IPS-18a (cell line): ENCODE results near the gene SOX10.

Experiments
- H3K27ac ChIP-seq: one replicate; pipeline ENCODE4 v1.5.1; 2013; ENCODE audit warnings: low read length
- H3K27me3 ChIP-seq: one replicate; pipeline ENCODE4 v1.6.1; 2013; ENCODE audit warnings: mild to moderate bottlenecking, low read length; ENCODE audit not compliant: control insufficient read depth, insufficient read depth
- H3K36me3 ChIP-seq: one replicate; pipeline ENCODE4 v1.6.1; 2013; ENCODE audit warnings: low read depth, low read length; ENCODE audit not compliant: control insufficient read depth
- H3K4me1 ChIP-seq: one replicate; pipeline ENCODE4 v1.6.1; 2013; ENCODE audit warnings: low read depth, low read length; ENCODE audit not compliant: control insufficient read depth
- H3K4me3 ChIP-seq: one replicate; pipeline ENCODE4 v1.5.1; 2013; ENCODE audit warnings: low read length
- H3K9ac ChIP-seq: one replicate; pipeline ENCODE4 v1.6.1; 2013; ENCODE audit warnings: mild to moderate bottlenecking, low read length, moderate library complexity
- H3K9me3 ChIP-seq: one replicate; pipeline ENCODE4 v1.6.1; 2013; ENCODE audit warnings: low read depth, low read length; ENCODE audit not compliant: control insufficient read depth

The SOX10 gene

DNA sequence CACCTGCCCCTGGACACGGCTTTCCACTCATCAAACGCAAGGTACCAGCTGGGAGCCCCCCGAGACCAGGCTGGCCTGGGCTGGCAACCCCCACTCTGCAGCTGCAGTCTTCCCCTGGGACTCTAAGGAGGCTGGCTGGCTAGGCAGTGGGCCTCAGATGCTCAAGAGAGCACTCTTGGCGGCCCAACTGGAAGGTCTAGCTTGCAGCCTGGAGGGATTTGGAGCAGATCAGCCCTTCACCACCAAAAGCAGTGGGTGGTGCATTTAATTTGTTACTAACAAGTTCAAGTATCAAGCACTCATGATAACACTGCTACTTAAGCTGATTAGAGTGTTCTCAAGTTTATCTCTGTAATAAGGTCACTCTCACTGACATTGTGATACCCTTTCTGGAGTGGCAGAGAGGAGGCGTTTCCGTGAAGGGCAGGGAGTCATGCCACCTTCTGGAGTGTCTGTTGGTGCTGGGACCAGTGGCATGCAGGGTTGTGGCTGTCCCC is 52.4 kb downstream of the SOX10 start:
- no peaks in the 10 kb centered on the region for H3K4me1 ChIP-seq
- H3K27me3 ChIP-seq = no peaks in the 10 kb centered on the region
- H3K4me3 ChIP-seq = no peak overlapping the region
- H3K9ac ChIP-seq = no peak overlapping the region
- no peak overlapping the region for H3K27ac ChIP-seq
- H3K36me3 ChIP-seq = peaks cover 5% of the 10 kb centered on the region
- no peaks in the 10 kb centered on the region for H3K9me3 ChIP-seq

DNA sequence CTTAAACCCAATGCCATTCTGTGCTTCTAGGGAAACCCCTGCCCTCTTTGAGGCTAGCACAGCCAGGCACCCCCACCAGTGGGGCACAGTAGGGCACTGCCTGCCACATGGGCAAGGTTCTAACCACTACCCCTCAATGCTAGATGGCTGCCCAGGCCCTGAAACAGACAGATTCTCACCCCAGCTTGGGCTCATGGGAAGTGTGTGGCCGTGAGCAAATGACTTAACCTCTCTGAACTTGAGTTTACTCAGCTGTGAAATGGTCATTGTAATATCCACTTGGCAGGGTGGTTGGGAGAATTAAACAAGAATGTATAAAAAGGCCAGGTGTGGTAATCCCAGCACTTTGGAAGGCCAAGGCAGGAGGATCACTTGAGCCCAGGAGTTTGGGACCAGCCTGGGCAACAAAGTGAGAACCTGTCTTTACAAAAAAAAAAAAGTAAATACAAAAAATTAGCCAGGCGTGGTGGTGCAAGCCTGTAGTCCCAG is 53.4 kb downstream of the SOX10 start:
- Histone ChIP-seq H3K9ac (no peak overlapping the region), H3K4me1 (no peaks in the 10 kb centered on the region), H3K27me3 (no peaks in the 10 kb centered on the region), H3K4me3 (no peak overlapping the region), H3K9me3 (no peaks in the 10 kb centered on the region), H3K36me3 (peaks cover 14% of the 10 kb centered on the region), H3K27ac (no peak overlapping the region)

DNA sequence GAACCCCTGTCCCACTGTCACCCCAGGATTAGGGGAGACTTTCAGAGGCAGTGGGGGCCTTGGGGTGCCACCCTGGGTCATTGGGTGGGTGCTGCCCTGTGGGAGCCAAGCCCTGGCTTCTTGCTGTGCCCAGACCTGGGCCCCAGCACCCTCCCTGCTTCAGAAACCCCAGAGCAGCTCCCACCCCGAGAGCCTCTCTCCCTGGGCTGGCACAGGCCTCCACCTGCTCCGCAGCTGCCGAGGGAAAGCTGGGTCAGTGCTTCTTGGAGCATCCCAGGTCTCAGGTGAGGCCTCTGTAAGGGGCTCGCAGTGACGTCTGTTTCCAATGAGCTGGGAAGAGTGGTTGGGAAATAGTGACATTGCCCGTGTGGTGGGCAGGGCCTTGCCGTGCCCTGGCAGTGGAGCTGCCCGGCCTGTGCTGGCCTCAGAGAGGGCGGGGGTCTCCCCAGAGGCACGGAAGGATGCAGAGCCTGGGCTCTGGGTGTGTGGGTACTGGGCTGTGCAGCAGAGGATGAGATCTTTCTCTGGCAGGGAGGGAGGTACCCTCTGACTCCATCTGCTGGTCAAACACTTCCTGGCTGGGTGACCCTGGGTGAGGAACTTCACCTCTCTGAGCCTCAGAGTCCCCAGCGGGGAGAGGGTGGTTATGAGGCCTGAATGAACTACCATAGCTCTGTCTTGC is 53.9 kb downstream of the SOX10 start:
- Histone ChIP-seq H3K9ac (no peak overlapping the region), H3K9me3 (no peaks in the 10 kb centered on the region), H3K36me3 (peaks cover 15% of the 10 kb centered on the region), H3K4me3 (no peak overlapping the region), H3K4me1 (no peaks in the 10 kb centered on the region), H3K27ac (no peak overlapping the region), H3K27me3 (no peaks in the 10 kb centered on the region)

DNA sequence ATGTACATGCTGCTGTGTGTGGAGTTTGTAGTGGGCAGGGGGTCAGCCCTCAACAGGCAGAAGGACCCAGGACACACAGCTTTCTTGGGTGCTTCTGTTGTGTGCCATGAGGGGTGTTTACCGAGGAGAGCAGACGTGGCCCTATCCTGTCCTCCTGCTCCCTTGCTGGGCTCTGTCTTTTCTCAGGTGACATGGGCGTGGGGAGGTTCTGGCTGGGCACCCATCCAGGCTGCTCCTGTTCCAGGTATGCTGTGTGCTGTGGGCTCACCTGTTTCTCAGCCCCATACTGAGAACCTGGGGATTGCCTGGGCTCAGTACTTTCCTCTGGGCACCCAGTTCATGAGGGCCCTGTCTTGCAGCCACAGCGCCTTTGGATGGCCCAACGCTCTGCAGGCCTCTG is 55.0 kb downstream of the SOX10 start:
- H3K9me3 ChIP-seq = no peaks in the 10 kb centered on the region
- peaks cover 15% of the 10 kb centered on the region for H3K36me3 ChIP-seq
- H3K27me3 ChIP-seq = no peaks in the 10 kb centered on the region
- H3K27ac ChIP-seq = no peak overlapping the region
- H3K9ac ChIP-seq = no peak overlapping the region
- no peak overlapping the region for H3K4me3 ChIP-seq
- H3K4me1 ChIP-seq = no peaks in the 10 kb centered on the region

DNA sequence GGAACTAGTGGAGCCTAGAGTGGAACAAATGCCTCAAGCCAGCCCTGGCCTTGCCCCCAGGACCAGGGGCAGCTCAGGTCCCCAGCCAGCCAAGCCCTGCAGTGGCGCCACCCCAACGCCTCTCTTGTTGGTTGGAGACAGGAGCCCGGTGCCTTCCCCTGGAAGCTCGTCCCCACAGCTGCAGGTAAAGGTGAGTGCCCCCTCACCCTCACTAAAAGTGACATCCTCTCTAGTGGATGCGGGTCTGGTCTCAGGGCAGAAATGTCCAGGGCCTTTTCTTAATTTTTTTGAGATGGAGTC is 56.8 kb downstream of the SOX10 start:
- H3K27ac ChIP-seq = no peak overlapping the region
- H3K4me3 ChIP-seq = no peak overlapping the region
- H3K9me3 ChIP-seq = no peaks in the 10 kb centered on the region
- H3K36me3 ChIP-seq = peaks cover 15% of the 10 kb centered on the region
- H3K4me1 ChIP-seq = no peaks in the 10 kb centered on the region
- no peak overlapping the region for H3K9ac ChIP-seq
- no peaks in the 10 kb centered on the region for H3K27me3 ChIP-seq

DNA sequence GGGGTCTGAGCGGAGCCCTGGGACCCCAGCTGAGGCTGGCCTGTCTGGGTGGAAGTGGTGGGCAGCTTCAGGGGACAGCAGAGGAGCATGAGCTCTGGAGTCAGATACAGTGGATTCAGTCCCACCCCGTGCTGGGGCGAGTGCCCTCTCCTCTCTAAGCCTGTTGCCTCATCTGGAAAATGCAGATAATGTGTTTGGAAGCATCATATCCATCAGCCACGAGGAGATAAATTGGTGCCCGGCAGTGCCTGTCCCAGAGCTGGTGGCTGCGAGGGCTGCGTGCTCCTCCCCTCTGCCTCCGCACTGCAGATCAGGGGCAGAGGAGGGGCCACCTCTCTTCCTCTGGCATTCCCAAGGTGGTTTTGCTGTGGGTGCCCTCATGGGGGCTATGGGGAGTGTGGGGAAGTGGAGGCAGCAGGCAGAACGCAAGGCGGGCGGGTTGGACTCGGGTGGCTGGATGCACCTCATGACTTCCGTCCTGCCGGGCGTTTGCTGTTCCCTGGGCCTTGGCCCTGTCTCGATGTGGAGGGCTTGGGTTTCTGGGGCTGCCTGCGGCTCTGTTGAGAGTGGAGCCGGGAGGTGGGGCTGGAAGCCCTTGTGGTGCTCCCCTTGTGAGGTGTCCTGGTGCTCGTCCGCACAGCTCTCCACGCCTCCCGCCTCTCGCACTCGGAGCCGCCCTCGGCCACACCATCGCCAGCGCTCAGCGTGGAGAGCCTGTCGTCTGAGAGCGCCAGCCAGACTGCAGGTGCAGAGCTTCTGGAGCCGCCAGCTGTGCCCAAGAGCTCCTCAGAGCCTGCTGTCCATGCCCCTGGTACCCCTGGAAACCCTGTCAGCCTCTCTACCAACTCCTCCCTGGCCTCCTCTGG is 57.4 kb downstream of the SOX10 start:
- no peaks in the 10 kb centered on the region for H3K9me3 ChIP-seq
- H3K4me1 ChIP-seq = no peaks in the 10 kb centered on the region
- H3K9ac ChIP-seq = no peak overlapping the region
- no peaks in the 10 kb centered on the region for H3K27me3 ChIP-seq
- H3K36me3 ChIP-seq = peaks cover 15% of the 10 kb centered on the region
- H3K27ac ChIP-seq = no peak overlapping the region
- H3K4me3 ChIP-seq = no peak overlapping the region

DNA sequence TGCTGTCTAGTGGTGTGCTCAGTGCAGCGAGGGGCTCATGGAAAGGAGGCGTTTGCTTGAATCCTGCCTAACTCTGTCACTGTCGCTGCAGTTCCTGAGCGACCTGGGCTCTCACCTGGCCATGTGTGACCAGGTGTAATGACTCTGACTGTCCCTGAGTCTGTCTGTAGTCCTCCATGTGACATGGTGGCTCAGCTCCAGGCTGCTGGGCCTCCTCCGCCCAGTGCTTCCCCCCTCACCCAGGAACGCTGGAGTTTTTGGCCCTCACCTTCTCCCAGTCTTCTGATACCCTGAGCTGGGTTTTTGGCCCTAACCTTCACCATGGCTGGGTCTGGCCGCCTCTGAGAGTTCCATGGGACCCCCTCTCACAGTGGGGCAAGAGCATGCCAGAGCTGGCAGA is 58.0 kb downstream of the SOX10 start:
- Histone ChIP-seq H3K27me3 (no peaks in the 10 kb centered on the region), H3K9ac (no peak overlapping the region), H3K36me3 (peaks cover 15% of the 10 kb centered on the region), H3K4me3 (no peak overlapping the region), H3K4me1 (no peaks in the 10 kb centered on the region), H3K27ac (no peak overlapping the region), H3K9me3 (no peaks in the 10 kb centered on the region)

DNA sequence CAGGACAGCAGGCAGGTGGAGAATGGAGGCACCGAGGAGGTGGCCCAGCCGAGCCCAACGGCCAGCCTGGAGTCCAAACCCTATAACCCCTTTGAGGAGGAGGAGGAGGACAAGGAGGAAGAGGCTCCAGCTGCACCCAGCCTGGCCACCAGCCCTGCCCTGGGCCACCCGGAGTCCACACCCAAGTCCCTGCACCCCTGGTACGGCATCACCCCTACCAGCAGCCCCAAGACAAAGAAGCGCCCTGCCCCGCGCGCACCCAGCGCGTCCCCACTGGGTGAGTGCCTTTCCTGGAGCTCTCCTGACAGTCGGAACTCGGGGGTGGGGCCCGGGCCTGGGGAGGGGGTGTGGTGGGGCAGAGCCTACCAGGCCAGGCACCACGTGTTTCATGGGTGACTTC is 58.6 kb downstream of the SOX10 start:
- no peaks in the 10 kb centered on the region for H3K27me3 ChIP-seq
- no peak overlapping the region for H3K27ac ChIP-seq
- no peak overlapping the region for H3K9ac ChIP-seq
- H3K9me3 ChIP-seq = no peaks in the 10 kb centered on the region
- peaks cover 15% of the 10 kb centered on the region for H3K36me3 ChIP-seq
- no peaks in the 10 kb centered on the region for H3K4me1 ChIP-seq
- no peak overlapping the region for H3K4me3 ChIP-seq

DNA sequence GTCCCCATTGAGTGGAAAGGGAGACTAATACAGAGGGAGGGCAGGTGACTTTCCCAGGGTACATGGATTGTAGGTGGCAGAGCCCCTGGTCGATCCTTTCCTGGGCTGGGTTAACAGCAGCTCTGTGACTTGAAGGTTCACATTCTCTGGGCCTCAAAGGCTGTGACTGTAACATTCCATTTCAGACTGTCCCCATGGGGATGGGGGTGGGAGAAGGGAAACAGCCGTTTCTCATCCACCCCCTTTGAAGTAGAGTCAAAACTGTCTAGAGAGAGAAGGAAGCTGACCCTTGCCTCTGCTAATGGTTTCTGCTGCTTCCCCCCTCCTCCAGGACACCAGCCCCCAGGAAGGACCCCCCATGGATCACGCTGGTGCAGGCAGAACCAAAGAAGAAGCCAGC is 59.0 kb downstream of the SOX10 start:
- Histone ChIP-seq H3K9me3 (no peaks in the 10 kb centered on the region), H3K4me3 (no peak overlapping the region), H3K27me3 (no peaks in the 10 kb centered on the region), H3K27ac (no peak overlapping the region), H3K4me1 (no peaks in the 10 kb centered on the region), H3K9ac (no peak overlapping the region), H3K36me3 (peaks cover 15% of the 10 kb centered on the region)

DNA sequence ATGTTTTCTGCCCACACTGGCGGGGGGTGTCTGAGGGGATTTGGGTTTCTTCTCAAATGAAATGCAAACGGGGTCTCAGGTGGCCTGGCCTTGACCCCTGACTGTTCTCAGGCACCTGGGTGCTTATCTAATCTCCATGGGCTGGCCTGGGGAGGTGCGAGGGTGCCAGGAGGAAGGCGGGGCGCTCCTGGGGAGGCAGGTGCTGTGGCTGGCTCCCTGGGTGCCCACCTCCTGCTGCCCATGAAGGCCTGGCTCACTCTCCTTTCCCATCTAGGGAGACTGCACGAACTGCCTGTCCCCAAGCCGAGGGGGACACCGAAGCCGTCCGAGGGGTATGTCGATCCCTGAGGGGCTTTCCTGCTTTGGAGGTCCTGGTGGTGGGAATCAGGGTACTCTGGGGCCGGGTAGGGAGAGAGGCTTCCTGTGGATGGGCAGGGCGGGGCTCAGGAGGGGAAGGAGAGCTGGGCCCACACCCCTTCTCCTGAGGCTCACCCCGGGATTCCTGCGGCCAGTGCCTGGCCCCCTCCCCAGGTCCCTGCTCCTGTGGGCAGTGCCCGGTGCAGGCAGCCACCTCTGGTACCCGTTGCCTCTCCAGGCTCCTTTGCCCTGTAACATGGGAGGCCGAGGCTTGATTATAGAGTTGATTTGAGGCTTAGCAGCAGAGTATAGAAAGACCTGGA is 59.8 kb downstream of the SOX10 start:
- Histone ChIP-seq H3K27ac (no peak overlapping the region), H3K9me3 (no peaks in the 10 kb centered on the region), H3K36me3 (peaks cover 15% of the 10 kb centered on the region), H3K4me3 (no peak overlapping the region), H3K9ac (no peak overlapping the region), H3K4me1 (no peaks in the 10 kb centered on the region), H3K27me3 (no peaks in the 10 kb centered on the region)

DNA sequence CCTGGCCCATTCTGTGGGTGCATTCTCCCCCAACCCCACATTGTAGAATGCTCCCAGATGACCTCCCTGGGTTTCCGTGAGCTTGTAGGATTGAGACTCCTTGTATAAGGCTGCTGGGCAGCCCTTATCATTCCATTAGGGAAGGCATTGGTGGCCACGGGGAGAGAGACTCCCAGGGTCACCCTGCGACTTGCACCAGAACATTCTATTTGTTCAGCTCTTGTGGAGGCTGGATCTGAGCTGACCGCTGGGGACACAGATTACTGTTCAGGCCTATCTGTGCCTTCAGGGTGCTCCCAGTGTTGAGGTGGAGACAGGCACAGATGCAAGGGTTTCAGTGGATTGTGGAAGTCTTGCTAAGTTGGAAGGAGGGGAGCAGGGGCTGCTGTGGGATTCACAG is 60.4 kb downstream of the SOX10 start:
- H3K27ac ChIP-seq = no peak overlapping the region
- H3K4me3 ChIP-seq = no peak overlapping the region
- no peaks in the 10 kb centered on the region for H3K27me3 ChIP-seq
- no peak overlapping the region for H3K9ac ChIP-seq
- no peaks in the 10 kb centered on the region for H3K4me1 ChIP-seq
- H3K36me3 ChIP-seq = peaks cover 19% of the 10 kb centered on the region
- no peaks in the 10 kb centered on the region for H3K9me3 ChIP-seq
